NCI-H1694 (cell line): ENCODE measurements around the gene TBC1D8.

Source experiments
- DNase-seq: peaks from one replicate; lab custom pipeline; 2025; lab: John Stamatoyannopoulos, UW

TBC1D8 gene

DNA sequence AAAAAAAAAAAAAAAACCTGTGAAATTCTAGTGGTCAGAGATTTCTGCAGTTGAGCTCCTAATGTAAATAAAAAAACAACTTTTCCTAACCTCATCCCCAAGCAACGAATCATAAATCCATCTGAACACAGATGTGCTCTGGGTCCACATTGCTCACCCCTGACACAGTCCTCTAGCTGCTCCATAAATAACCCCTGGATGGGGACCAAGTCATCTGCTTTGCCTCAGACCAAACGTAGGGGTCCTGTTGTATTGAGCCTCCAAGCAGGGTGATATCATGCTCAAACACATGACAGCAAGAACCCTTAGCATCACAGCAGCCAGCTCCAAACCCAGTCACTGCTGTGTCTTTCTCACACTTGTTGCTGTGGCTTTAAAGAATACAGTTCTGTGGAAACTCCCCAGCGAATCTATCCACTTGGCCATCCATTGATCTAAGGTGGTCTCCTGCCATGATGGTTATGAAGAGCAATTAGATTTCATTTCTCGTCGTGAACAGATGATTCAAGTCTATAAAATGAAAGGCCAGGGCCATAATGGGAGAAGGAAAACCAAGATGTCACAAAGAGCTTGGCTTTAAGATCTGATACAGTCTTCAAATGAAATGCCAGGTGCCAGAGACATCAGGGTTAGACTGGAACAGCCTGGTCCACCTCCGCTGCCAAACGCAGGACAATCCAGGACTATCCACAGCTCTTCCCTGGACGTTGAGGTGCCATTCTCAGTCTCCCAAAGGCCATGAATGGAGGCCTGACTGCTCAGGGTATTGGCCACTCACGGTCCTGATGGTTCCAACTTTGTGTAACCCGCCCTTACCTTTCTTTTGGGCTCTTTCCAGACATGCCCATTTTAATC lies 39.0 kb downstream of the TBC1D8 start:
- DNase-seq, result no peak

DNA sequence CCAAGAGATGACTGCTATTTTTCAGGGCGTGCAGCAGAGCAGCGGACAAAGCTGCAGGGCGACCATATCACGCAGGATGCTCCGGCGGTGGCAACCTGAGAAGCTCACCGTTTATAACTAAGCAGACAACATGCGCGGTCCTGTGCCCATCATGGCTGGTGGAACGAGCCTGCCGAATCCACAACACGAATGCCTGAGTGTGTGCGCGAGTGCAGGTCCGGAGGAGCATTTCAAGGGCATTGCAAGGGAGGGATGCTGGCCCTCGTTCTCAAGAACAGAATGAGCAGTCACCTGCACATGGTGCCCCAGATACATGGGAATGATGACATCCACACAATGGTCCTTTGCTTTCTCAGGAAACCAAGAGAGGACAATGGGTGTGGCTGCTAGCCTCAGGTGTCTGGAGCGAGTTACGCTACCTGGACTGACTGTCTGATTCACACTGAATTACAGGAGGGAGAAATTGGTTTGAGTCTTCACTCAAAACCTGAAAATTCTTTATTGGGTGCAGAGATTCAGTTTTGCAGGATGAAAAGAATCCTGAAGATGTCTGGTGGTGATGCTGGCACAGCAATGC lies 39.8 kb downstream of the TBC1D8 start:
- DNase-seq, result no peak

DNA sequence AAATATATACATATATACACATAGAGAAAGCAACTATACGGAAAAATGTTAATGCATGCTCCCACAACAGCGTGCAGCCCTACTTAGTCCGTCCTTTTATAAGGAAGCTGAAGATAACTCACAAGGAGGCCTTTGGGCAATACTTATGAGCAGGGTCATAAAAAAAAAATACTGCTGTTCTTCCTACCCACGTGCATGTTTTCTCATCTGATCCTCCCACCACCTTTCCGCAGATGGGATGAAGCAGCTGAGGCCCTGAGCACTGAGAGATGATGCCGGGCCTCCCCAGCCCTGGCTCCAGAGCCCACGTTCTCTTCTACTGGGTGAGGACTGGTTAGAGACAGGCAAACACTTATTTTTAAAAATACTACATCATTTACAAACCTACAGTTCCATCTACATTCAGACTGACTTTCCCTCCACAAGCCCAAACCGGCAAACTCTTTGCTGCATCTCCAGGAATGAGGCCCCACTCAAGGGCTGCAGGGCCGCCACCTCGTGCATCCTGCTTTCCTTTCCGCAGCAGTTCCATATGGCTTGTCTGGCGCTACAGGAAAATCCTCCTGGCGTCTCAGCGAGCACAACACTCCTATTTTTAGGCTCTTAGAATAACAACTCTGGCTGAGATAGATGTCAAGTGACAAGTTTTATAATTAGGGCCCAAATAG lies 41.6 kb downstream of the TBC1D8 start:
- peak; percentile 27 for DNase-seq

DNA sequence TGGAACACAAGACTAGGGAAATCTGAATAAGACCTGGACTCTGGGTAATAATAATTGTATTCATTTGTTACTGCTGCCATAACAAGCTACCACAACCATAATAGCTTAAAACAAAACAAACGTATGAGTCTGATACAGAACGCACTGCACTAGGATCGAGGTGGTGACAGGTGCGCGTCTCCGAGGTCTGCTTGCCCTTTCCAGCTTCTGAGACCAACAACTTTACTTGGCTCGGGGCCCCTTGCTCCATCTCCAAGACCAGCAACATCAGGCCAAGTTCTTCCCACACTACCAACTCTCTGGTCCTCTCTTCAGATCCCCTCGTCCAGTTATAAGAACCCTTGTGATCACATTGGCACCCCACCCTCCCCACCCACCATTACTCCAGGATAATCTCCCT lies 42.8 kb downstream of the TBC1D8 start:
- no peak for DNase-seq

DNA sequence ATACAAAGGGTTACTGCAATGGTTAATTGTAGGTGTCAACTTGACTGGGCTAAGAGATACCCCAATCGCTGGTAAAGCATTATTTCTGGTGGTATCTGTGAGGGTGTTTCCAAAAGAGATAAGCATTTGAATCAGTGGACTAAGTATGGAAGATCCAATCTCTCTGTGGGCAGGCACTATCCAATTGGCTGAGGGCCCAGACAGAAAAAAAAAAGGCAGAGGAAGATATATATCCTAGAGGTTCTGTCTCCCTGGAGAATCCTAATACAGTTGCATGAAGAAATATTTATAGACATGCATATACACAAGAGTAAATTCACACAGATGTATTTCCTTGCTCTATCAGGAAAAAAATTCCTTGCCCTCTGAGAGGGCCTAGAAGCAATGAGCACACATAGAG lies 43.9 kb downstream of the TBC1D8 start:
- DNase-seq, result no peak

DNA sequence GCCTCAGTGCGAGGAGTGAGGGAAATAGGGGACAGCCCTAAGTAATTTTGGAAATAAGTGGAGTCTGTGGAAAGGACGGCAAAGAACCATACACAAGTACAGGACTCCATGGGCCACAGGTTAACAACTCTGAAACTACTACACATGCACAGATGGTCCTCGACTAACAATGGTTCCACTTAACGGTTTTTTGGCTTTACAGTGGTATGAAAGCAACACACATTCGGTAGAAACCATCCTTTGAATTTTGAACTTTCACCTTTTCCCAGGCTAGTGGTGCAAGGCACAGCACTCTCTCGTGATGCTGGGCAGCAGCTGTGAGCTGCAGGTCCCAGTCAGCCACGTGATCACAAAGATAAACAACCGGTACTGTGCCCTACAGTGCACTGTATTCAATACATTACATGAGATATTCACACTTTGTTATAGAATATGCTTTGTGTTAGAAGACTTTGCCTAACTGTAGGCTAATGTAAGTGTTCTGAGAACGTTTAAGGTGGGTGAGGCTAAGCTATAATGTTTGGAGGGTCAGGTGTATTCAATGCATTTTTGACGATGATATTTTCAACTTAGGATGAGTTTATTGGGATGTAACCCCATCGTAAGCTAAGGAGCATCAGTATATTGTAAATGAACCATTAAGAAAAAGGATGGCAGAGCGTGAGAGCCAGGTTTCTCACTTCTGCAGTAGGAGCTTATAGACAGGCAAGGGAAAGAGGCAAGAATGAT lies 44.6 kb downstream of the TBC1D8 start:
- DNase-seq, result peak; percentile 4

DNA sequence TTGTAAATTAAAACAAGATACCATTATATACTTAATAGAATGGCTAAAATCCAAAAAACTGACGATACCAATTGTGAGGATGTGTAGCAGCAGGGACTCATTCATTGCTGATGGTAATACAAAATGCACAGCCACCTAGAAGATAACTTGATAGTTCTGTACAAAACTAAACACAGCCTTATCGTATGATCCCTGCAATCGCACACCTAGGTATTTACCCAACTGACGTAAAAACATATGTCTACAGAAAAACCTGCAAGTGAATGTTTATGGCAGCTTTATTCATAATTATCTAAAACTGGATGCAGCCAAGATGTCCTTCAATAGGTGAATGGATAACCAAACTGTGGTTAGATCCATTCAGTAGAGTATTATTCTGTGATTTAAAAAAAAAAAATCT lies 45.5 kb downstream of the TBC1D8 start:
- no peak for DNase-seq

DNA sequence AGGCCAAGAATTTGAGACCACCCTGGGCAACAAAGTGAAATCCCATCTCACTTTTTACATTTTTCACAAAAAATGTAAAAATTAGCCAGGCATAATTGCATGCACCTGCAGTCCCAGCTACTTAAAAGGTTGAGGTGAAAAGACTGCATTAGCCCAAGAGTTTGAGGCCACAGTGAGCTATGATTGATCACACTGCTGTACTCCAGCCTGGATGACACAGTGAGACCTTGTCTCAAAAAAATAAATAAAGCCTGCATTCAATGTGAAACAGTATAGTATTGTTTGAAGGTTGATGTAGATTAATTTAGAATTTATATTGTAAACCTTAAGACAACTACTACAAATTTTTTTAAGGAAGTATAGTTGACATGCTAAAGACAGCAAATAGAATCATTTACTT lies 53.5 kb downstream of the TBC1D8 start:
- no peak for DNase-seq

DNA sequence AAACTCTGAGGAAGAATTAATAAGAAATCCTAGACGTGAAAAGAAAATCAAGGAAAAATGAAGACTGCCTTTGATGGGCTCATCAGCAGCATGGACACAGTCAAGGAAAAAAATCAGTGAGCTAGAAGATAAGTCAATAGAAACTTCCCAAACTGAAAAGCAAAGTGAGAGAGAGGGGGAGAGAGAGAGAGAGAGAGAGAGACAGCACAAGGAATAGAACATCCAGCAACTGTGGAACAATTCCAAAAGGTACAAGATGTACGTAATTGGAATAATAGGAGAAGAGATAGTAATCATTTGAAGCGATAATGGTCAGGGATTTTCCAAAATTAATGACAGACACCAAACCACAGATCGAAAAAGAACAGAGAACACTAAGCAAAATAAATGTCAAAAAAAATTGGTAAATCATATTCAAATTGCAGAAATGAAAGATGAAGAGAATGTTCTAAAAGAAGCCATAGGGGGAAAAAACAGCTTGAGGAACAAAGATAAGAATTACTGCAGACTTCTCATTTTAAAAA lies 54.5 kb downstream of the TBC1D8 start:
- no peak for DNase-seq

DNA sequence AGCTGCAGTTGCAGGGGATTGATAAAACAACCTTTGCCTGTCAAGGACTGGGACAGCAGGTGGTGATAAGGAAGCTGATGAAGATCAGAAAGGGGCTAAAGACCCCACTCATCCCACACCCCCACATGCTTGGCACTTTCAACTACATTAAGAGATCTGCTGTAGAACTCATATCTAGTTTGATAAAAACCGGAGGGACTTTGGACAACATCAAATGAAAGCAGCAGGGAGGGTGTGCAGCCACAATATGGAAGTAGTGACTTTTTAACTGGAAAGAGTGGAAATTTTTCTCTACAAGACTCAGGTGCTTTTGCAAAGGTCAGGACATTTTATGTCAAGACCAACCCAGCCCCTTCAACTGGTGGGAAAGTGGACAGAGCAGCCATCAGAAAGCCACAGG lies 56.8 kb downstream of the TBC1D8 start:
- DNase-seq, result no peak

DNA sequence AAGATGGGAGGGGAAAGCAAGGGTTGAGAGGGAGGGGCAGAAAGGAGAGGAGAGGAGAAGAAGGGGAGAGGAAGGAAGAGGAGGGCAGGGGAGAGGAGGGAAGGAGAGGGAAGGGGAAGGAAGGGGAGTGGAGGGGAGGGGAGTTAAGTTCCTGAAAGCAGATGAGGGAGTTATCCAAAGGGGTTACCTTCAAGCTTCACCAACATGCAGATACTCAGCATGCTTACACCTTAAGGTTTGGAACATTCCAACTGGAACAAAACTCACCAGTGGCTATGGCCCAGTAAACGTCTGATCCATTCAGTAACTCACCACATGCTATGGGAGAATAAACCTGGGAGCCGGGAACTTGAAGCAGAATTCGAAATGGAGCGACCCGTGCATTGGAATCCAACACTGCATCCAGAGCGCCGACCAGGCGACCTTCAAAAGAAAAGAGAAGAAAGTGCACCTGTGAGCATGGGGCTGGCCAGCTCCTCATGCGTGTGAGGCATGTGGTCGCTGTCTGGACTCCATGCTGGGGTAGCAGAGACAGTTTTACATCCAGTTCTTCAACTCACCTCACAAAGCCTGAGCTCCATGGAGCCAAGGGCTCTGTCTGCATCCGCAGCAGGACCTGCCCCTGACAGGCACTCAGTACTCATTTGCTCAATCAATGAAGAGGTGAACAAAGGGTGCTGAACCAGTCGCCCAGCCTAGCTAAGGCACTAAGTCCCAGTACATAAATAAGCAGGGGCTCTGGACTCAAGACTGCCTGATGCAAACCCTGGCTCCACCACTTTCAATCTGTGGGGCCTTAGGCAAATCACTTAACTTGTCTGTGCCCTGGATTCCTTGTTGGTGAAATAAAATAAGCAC lies 61.0 kb downstream of the TBC1D8 start:
- no peak for DNase-seq

DNA sequence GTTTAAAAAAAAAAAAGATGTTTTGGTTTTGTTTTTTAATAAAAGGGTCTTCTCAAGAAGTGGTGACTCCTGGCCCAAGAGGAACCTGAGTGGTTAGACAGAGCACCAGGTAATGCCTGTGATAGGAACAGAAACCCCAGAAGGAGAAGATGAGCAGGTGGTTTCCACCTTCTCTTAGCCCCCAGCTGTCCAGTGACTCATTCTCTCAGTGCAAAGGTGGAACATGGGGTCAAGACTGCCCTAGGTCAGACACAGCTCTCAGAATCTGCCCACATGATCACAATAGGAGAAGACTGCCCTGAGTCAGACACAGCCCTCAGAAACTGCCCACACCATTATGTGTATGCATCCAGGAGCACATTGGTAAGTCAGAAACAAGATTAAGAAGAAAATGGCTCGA lies 61.8 kb downstream of the TBC1D8 start:
- no peak for DNase-seq

DNA sequence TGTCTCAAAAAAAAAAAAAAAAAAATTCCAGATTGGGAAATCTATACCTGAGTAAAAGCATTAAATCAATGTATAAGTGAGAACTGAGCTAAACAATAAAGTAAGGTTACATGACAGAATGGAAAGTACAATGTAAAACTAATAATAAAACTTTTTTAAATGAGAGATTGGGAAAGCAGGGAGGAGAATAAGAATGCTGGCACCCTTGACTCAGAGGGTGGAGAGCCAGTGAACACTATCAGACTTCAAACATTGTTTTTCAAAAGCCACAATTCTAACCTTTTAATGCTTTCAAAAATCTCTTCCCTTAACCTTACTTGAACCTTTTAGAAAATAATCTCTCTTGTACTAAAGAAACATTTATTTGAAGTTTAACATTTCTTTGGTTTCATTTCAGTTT lies 63.5 kb downstream of the TBC1D8 start:
- DNase-seq, result no peak

DNA sequence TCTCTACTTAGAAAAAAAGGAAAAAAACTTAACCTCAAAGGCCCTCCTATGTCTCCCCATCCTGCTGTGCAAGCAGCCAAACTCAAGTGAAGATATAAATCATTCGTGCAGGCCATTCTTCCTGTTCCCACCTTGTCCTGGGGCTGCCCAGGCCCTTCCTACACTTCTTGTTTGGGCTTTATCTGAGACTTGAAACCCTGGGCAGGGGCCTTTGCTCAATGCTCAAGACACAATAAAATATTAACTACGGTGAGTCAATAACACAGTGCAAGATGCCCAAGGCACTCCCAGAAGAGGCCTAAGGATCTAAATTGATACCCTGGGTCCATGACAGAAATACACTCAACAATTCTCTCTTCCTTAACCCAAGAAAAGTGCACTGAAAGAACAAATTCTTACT lies 67.6 kb downstream of the TBC1D8 start:
- no peak for DNase-seq

DNA sequence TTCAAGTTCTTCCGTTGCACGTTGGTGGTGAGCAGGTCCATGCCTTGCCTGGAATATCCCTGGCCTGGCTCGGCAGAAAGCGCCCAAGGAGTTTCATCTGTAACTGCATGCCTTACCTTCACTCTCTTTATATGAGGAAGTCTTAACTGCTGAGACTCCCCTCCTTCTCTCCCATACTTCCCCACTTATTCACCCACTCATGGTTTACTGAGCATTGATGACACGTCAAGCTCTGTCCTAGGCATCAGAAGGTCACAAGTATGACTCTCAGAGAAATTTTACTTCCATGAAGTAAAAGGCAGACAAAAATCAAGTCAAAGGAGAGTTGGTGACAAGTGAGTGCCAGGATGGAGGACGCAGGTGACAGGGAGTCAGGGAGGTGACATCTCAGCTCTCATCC lies 68.2 kb downstream of the TBC1D8 start:
- no peak for DNase-seq

DNA sequence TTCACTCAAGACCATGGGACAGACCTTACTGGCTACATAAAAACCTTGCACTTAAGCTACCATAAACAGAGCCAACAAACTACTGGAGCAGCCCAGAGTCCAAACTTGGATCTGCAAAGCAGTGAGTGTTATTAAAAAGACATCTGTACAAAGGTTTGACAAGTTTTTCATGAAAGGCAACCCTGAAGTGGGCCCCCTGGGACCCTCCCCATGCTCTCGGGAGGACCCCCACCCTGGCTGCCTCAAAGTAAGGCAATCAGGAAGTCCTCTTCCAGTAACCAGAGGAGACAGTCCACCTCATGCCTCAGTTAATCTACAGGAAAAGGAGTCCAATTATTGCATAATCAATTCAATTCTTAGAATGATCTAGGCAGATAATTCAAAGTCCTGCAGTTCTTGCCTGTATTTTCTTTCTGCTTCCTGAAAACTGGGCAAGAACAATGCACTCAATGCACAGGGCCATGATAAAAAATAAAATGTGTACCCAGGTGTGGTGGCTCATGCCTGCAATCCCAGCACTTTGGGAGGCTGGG lies 69.7 kb downstream of the TBC1D8 start:
- DNase-seq, result no peak

DNA sequence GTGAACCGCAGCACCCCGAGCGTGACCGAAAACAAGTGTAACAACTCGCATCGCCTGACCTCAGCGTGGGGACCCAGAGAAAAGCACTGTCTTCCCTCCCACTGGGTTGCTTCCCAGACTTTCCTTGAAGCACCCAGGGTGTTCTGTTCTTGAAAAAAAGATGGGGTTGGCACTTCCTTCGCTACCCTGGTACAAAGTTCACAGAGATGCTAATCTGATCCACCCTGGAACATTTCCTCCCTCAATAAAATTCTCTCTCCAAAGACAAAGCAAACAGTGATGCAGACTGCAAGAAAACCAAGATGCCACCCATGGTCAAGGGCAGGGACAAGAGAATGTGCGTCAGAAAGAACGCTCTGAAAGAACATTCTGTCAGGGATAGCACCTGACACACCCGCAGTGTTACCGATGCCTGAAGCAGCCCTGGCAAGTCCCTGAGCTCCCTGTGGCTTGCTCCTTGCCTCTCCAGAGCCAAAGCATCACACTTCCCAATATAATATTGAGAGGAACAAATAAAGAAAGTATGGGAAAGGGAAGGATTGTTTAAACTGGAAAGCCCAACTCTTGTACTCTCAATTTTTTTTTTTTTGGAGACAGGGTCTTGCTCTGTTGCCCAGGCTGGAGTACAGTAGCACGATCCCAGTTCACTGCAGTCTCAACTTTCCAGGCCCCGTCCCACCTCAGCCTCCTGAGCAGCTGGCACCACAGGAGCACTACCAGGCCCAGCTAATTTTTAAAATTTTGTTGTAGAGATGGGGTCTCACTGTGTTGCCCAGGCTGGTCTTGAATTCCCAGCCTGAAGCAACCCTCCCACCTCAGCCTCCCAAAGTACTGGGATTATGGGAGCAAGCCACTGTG lies 70.7 kb downstream of the TBC1D8 start:
- DNase-seq, result no peak

DNA sequence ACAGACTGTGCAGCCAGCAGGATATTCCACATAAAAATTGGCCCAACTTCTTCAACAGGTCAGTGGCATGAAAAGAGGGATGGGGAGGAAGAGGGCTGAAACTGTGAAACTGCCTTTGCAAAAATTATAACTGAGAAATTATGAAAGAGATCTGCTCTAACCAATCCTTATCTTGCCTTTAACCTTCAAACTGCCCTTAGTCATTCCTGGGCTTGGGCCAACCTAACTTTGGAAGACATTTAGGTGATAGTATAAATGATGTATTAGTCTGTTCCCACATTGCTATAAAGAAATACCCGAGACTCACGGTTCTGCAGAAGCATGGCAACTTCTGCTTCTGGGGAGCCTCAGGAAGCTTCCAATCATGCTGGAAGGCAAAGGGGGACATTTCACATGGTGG lies 74.6 kb downstream of the TBC1D8 start:
- DNase-seq, result no peak

DNA sequence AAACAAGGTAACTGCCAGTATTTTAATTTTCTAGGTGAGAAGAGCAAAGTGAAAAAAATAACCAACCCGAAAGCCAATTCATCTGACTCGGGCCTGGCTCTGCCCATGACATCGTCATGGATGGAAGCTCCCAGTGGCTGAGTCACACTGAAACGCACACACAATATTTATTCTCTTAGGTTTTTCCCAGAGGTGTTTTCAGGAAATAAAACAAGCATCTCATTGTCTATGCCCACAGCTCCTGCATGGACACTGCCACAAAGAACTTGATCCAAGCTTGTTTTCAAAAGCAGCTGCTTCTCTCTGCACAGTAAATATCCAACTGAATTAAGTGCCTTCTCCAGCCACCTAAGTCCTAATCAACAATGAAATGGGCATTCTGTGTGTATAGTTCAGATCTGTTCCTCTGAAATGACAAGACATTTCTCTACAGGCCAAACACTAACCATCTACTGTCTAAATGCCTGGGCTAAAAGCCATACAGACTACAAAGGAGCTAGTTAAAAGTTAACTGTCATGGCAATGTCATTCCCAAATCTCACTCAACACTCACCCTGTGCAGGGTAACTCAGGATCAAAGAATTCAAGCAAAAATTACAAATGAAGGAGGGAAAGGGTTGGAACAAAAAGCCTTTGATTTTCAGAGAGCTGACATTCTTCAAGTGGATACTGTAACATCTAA lies 86.2 kb downstream of the TBC1D8 start:
- DNase-seq, result no peak

DNA sequence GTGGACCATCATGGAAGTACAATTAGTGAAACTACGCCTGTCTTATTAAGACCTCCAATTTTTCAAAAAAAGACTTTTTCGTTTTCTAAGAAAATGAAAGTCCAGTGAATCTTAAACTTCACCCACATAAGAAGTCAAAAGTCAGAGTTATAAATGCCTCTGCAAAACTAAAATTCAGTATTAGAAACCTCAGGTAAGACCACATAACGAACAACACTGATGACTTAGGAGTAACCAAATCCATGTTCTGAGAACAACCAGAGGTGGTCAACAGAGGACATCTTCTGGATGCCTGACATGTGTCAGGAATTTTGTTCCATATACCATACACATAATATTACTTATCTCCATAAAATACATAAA lies 86.7 kb downstream of the TBC1D8 start:
- DNase-seq, result no peak
